WTC11 (cell line): Measurements from ENCODE around the gene ZBTB16. TPM values are rescaled to one million over a fixed set of nuclear protein-coding genes. Genes with fewer than 3 reads are reported as not detected.

Experiments
- ATAC-seq: fragments of 200-7000 bp; cut with Tn5 transposase; 2 replicates; pipeline ENCODE4 v1.10.0; 2021; ENCODE audit warnings: mild to moderate bottlenecking, moderate library complexity
- CTCF ChIA-PET: fragments of 300-600 bp; sonication (Branson Sonifier 250); formaldehyde crosslinking; loops from one replicate; lab custom pipeline; 2021; ENCODE audit warnings: antibody characterized with exemption; lab: Charles Lee
- POLR2A ChIA-PET: fragments of 350-600 bp; sonication (Branson Sonifier 250); formaldehyde crosslinking; loops from one replicate; lab custom pipeline; 2021; ENCODE audit warnings: antibody characterized with exemption; lab: Charles Lee
- DNase-seq: peaks from one replicate; pipeline ENCODE4 v3.0.0; 2021; ENCODE audit warnings: low spot score
- H3K27ac Mint-ChIP-seq: 2 replicates; pipeline ENCODE4 v1.8.0; 2021; ENCODE audit warnings: mixed read lengths
- H3K27me3 Mint-ChIP-seq: 2 replicates; pipeline ENCODE4 v1.8.0; 2021; ENCODE audit warnings: low read depth, mild to moderate bottlenecking, moderate library complexity, mixed read lengths
- H3K36me3 Mint-ChIP-seq: 2 replicates; pipeline ENCODE4 v1.8.0; 2021; ENCODE audit warnings: mixed read lengths
- H3K4me1 Mint-ChIP-seq: 2 replicates; pipeline ENCODE4 v1.8.0; 2022; ENCODE audit warnings: mixed read lengths
- H3K4me3 Mint-ChIP-seq: 2 replicates; pipeline ENCODE4 v1.8.0; 2021; ENCODE audit warnings: mild to moderate bottlenecking, moderate library complexity, mixed read lengths
- H3K9me3 Mint-ChIP-seq: 2 replicates; pipeline ENCODE4 v1.8.0; 2021; ENCODE audit warnings: mixed read lengths
- ATF3 ChIP-seq: sonication (generic); formaldehyde crosslinking; conservative IDR thresholded peaks from 2 replicates; pipeline ENCODE4 v1.8.1; 2022; ENCODE audit warnings: mild to moderate bottlenecking, missing genetic modification reagents
- CDX4 ChIP-seq: fragments of 250-450 bp; sonication (Bioruptor Pico); IDR thresholded peaks from 2 replicates; pipeline ENCODE4 v1.9.0; 2021; ENCODE audit warnings: moderate library complexity, mild to moderate bottlenecking, inconsistent platforms, borderline replicate concordance
- EMX1 ChIP-seq: fragments of 250-450 bp; sonication (Bioruptor Pico); IDR thresholded peaks from 2 replicates; pipeline ENCODE4 v1.8.0; 2021; ENCODE audit warnings: mild to moderate bottlenecking
- FOXP4 ChIP-seq: sonication (generic); formaldehyde crosslinking; IDR thresholded peaks from 2 replicates; pipeline ENCODE4 v1.8.0; 2022; ENCODE audit warnings: mild to moderate bottlenecking, missing genetic modification reagents
- JUN ChIP-seq: sonication (generic); formaldehyde crosslinking; IDR thresholded peaks from 2 replicates; pipeline ENCODE4 v1.8.0; 2023; ENCODE audit warnings: mild to moderate bottlenecking, missing genetic modification reagents
- MLX ChIP-seq: sonication (generic); formaldehyde crosslinking; IDR thresholded peaks from 2 replicates; pipeline ENCODE4 v1.8.1; 2023; ENCODE audit warnings: mild to moderate bottlenecking, missing genetic modification reagents, moderate library complexity
- MYBL2 ChIP-seq: sonication (generic); formaldehyde crosslinking; IDR thresholded peaks from 2 replicates; pipeline ENCODE4 v1.8.1; 2023; ENCODE audit warnings: mild to moderate bottlenecking, moderate library complexity, missing genetic modification reagents
- SMAD3 ChIP-seq: sonication (generic); formaldehyde crosslinking; IDR thresholded peaks from 2 replicates; pipeline ENCODE4 v1.8.0; 2022; ENCODE audit warnings: missing genetic modification reagents, mild to moderate bottlenecking, borderline replicate concordance
- TEAD4 ChIP-seq: sonication (generic); formaldehyde crosslinking; IDR thresholded peaks from 2 replicates; pipeline ENCODE4 v1.8.0; 2022; ENCODE audit warnings: mild to moderate bottlenecking, missing genetic modification reagents
- ZBTB43 ChIP-seq: sonication (generic); formaldehyde crosslinking; IDR thresholded peaks from 2 replicates; pipeline ENCODE4 v1.8.1; 2023; ENCODE audit warnings: mild to moderate bottlenecking, missing genetic modification reagents
- ZNF263 ChIP-seq: sonication (generic); formaldehyde crosslinking; IDR thresholded peaks from 2 replicates; pipeline ENCODE4 v1.8.1; 2022; ENCODE audit warnings: low read depth, mild to moderate bottlenecking, moderate library complexity, missing genetic modification reagents
- ZNF423 ChIP-seq: fragments of 250-450 bp; sonication (Bioruptor Pico); IDR thresholded peaks from 2 replicates; pipeline ENCODE4 v2.1.2; 2022; ENCODE audit warnings: mild to moderate bottlenecking, moderate library complexity
- total RNA-seq: library from RNA; stranded (reverse); gene quantifications from 3 replicates; pipeline ENCODE4 v1.2.3, GENCODE V29; 2021
- TF ChIP-seq, protein P1 (sequence below): sonication (generic); formaldehyde crosslinking; IDR thresholded peaks from 2 replicates; pipeline ENCODE4 v1.8.0; 2023; ENCODE audit warnings: missing genetic modification reagents, mild to moderate bottlenecking, borderline replicate concordance
- TF ChIP-seq, protein P2 (sequence below): fragments of 250-450 bp; sonication (Bioruptor Pico); IDR thresholded peaks from 2 replicates; pipeline ENCODE4 v1.9.0; 2021; ENCODE audit warnings: mild to moderate bottlenecking, borderline replicate concordance

The ZBTB16 gene
- total RNA-seq, 1 experiment from 2014 or later: 0.57 TPM

DNA sequence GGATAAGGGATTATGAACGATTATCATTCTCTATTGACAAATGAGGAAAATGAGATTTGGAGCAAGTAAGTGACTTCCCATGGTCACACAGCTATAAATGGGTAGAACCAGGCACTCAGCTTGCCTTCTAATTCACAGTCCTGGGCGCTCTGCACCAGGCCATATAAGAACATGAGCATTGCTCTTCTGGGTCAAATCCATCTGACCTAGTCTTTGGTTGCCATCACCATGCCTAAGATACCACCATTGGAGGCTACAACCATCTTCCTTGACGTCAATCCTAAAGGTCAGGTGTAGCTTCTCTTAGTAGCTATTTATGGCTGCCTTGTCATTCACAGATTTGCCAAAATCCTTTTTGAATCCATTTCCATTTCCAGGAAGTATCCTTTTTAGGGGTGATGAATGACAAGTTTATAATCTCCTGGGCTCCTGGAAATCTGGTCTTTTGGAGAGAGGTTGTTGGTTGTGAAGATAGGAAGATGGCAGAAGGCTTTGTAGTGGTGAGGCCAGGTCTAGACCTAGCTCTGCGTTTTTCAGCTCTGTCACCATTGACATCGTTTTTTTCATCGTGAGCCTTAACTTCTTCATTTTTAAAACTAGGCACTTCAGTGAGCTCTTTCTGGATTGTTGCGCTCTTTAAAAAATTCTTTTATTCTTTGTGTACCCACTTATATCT lies 11.1 kb downstream of the ZBTB16 start:
- no peak overlapping the region for H3K4me3 Mint-ChIP-seq
- H3K9me3 Mint-ChIP-seq: no peaks in the 10 kb centered on the region
- ChIA-PET CTCF (interaction anchor here (0.6 kb wide), 1 partner anchor 175 kb away, joined by 3 read pairs; no protein-coding TSS in a partner anchor), POLR2A (no interaction called here)
- DNase-seq (no peak), ATAC-seq (no peak)
- TF ChIP-seq ZNF263 (CRISPR knock-in tag) (no peak), FOXP4 (no peak), MYBL2 (CRISPR knock-in tag) (no peak), ATF3 (CRISPR knock-in tag) (no peak), ZBTB43 (CRISPR knock-in tag) (no peak), JUN (CRISPR knock-in tag) (no peak), TEAD4 (CRISPR knock-in tag) (no peak), EMX1 (CRISPR knock-in tag) (no peak)
- no peaks in the 10 kb centered on the region for H3K36me3 Mint-ChIP-seq
- no peak overlapping the region for H3K27ac Mint-ChIP-seq
- H3K4me1 Mint-ChIP-seq: peaks cover 20% of the 10 kb centered on the region
- peaks cover 34% of the 10 kb centered on the region for H3K27me3 Mint-ChIP-seq

DNA sequence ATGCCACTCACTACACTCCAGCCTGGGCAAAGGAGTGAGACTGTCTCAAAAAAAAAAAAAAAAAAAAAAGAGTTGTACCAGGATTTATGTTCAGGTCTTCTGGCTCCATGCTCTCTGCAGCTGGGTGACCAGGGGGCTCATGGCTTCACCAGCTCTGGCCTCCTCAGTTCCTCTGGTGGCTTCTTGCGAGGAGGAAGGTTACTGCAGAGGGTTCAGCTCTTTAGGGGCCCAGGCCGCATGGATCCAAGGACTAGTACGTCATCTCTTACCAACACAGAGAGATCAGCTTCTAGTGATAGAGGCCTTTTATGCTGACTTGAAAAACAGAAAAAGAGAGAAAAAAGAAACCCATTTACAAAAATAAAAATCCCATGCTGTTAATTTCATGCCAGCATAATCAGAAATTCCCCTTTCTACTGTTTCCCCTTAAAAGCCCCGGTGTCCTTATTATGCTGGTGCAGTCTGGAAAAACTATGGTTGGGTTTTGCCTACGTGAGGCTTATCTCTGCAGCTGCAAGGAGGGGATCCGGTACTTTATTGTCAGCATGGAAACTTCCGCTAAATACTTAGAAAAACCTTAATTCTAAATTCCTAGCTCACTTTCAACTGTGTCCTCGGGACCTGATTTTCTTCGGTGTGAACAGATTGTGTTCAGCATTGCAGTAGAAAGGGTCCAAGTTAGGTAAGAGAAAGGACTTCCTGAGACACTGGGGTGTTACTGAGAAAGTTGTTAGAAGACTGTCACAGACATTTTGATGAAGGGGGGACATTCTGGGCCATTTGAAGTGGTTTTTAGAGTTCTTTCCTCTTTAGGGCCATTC lies 13.7 kb downstream of the ZBTB16 start:
- no peak for DNase-seq
- TF ChIP-seq CDX4 (CRISPR knock-in tag): no peak
- TF ChIP-seq, protein P1, sequence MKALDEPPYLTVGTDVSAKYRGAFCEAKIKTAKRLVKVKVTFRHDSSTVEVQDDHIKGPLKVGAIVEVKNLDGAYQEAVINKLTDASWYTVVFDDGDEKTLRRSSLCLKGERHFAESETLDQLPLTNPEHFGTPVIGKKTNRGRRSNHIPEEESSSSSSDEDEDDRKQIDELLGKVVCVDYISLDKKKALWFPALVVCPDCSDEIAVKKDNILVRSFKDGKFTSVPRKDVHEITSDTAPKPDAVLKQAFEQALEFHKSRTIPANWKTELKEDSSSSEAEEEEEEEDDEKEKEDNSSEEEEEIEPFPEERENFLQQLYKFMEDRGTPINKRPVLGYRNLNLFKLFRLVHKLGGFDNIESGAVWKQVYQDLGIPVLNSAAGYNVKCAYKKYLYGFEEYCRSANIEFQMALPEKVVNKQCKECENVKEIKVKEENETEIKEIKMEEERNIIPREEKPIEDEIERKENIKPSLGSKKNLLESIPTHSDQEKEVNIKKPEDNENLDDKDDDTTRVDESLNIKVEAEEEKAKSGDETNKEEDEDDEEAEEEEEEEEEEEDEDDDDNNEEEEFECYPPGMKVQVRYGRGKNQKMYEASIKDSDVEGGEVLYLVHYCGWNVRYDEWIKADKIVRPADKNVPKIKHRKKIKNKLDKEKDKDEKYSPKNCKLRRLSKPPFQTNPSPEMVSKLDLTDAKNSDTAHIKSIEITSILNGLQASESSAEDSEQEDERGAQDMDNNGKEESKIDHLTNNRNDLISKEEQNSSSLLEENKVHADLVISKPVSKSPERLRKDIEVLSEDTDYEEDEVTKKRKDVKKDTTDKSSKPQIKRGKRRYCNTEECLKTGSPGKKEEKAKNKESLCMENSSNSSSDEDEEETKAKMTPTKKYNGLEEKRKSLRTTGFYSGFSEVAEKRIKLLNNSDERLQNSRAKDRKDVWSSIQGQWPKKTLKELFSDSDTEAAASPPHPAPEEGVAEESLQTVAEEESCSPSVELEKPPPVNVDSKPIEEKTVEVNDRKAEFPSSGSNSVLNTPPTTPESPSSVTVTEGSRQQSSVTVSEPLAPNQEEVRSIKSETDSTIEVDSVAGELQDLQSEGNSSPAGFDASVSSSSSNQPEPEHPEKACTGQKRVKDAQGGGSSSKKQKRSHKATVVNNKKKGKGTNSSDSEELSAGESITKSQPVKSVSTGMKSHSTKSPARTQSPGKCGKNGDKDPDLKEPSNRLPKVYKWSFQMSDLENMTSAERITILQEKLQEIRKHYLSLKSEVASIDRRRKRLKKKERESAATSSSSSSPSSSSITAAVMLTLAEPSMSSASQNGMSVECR (CRISPR knock-in tag): no peak
- TF ChIP-seq MLX (CRISPR knock-in tag): no peak
- no peak for TF ChIP-seq ZNF423
- no peak for TF ChIP-seq SMAD3 (CRISPR knock-in tag)
- TF ChIP-seq, protein P2, sequence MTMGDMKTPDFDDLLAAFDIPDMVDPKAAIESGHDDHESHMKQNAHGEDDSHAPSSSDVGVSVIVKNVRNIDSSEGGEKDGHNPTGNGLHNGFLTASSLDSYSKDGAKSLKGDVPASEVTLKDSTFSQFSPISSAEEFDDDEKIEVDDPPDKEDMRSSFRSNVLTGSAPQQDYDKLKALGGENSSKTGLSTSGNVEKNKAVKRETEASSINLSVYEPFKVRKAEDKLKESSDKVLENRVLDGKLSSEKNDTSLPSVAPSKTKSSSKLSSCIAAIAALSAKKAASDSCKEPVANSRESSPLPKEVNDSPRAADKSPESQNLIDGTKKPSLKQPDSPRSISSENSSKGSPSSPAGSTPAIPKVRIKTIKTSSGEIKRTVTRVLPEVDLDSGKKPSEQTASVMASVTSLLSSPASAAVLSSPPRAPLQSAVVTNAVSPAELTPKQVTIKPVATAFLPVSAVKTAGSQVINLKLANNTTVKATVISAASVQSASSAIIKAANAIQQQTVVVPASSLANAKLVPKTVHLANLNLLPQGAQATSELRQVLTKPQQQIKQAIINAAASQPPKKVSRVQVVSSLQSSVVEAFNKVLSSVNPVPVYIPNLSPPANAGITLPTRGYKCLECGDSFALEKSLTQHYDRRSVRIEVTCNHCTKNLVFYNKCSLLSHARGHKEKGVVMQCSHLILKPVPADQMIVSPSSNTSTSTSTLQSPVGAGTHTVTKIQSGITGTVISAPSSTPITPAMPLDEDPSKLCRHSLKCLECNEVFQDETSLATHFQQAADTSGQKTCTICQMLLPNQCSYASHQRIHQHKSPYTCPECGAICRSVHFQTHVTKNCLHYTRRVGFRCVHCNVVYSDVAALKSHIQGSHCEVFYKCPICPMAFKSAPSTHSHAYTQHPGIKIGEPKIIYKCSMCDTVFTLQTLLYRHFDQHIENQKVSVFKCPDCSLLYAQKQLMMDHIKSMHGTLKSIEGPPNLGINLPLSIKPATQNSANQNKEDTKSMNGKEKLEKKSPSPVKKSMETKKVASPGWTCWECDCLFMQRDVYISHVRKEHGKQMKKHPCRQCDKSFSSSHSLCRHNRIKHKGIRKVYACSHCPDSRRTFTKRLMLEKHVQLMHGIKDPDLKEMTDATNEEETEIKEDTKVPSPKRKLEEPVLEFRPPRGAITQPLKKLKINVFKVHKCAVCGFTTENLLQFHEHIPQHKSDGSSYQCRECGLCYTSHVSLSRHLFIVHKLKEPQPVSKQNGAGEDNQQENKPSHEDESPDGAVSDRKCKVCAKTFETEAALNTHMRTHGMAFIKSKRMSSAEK: no peak
- ATAC-seq: no peak
- ChIA-PET CTCF (interaction anchor here (0.7 to 2.8 kb wide), 7 partner anchors 8 to 188 kb away, joined by 3 to 7 read pairs (median 4); partner anchors contain the start of gene ZBTB16), POLR2A (interaction anchor here (0.6 to 0.7 kb wide), 2 partner anchors 15 to 347 kb away, joined by 4 to 7 read pairs; no protein-coding TSS in a partner anchor)
- H3K36me3 Mint-ChIP-seq: no peaks in the 10 kb centered on the region
- H3K27ac Mint-ChIP-seq: no peak overlapping the region
- H3K27me3 Mint-ChIP-seq: peaks cover 45% of the 10 kb centered on the region
- H3K9me3 Mint-ChIP-seq: no peaks in the 10 kb centered on the region
- no peak overlapping the region for H3K4me3 Mint-ChIP-seq
- peaks cover 40% of the 10 kb centered on the region for H3K4me1 Mint-ChIP-seq
